Body of pancreas (tissue), 4 donors: ENCODE results near the gene HAGHL. TPM values are rescaled to one million over a fixed set of nuclear protein-coding genes. Genes with fewer than 3 reads are reported as not detected.

Experiments used
- ATAC-seq: fragments of 150-250 bp; one replicate; pipeline ENCODE4 v1.9.1; 2016
- DNase-seq, 4 donors: peaks; one replicate each; pipeline ENCODE4 v3.0.0-alpha.2; 2019
- H3K27ac ChIP-seq, 4 donors: fragments of 200-600 bp; sonication (generic); 1 replicate in 3 of 4; 2 replicates in 1 of 4; pipeline versions ENCODE4 v1.5.1 to v1.6.1; 2016 to 2019; ENCODE audit warnings: mild to moderate bottlenecking in 1 of 4, mixed read lengths in 1 of 4, moderate library complexity in 1 of 4
- H3K27me3 ChIP-seq, 2 donors: fragments of 200-600 bp; sonication (generic); one replicate each; pipeline ENCODE4 v1.6.0; 2016; ENCODE audit warnings: mild to moderate bottlenecking in 1 of 2
- H3K36me3 ChIP-seq, 2 donors: fragments of 200-600 bp; sonication (generic); replicated peaks in 1 of 2; 2 replicates each; pipeline ENCODE4 v1.5.1; 2016; ENCODE audit warnings: low read depth in 2 of 2; ENCODE audit not compliant: insufficient read depth in 1 of 2
- H3K4me1 ChIP-seq: fragments of 200-600 bp; sonication (generic); one replicate; pipeline ENCODE4 v1.6.0; 2016
- H3K4me3 ChIP-seq, 2 donors: fragments of 200-600 bp; sonication (generic); 1 replicate in 1 of 2; 2 replicates in 1 of 2; pipeline ENCODE4 v1.5.1; 2016 to 2019
- H3K9me3 ChIP-seq, 3 donors: fragments of 200-600 bp; sonication (generic); 1 replicate in 2 of 3; 2 replicates in 1 of 3; pipeline ENCODE4 v1.5.1; 2016
- POLR2A ChIP-seq, 3 donors: fragments of 450-650 bp; IDR thresholded peaks; one replicate each; pipeline ENCODE4 v1.6.1; 2016; ENCODE audit warnings: antibody characterized with exemption in 3 of 3, mild to moderate bottlenecking in 2 of 3
- WGBS, 2 donors: methylation state at CpG; one replicate each; pipeline ENCODE4 v1.1.5; 2017; 5-methylcytosine and 5-hydroxymethylcytosine counted together
- intact Hi-C: fragments of 100-400 bp; cut with DNase I; formaldehyde crosslinking; loops from one replicate; pipeline ENCODE4 v1.15.1; 2023
- total RNA-seq, 2 donors: library from RNA; depleted of rRNA; stranded (reverse); fragments of >200 nt; gene quantifications; one replicate each; pipeline ENCODE4 v1.1.0, GENCODE V29; 2016
- TF ChIP-seq, protein P1 (sequence below), 7 experiments: fragments of 450-650 bp in 4 of 7; fragments of 200-600 bp in 3 of 7; sonication (generic) in 3 of 7; IDR thresholded peaks; one replicate each; pipeline ENCODE4 v1.5.1; 2016 to 2019; ENCODE audit warnings: antibody characterized with exemption in 7 of 7

HAGHL gene
- total RNA-seq, 2 donors from 2014 or later = 2.6 TPM; not detected in 1

- TF ChIP-seq POLR2A (IDR thresholded peaks at IDR 0.05) = no peak
- Histone ChIP-seq H3K9me3 (no peaks in the 10 kb centered on the region), H3K4me1 (peaks cover 63% of the 10 kb centered on the region), H3K36me3 (peaks cover 11 to 12% of the 10 kb centered on the region in 2 donors), H3K27me3 (no peaks in the 10 kb centered on the region), H3K27ac (peak overlapping the region in 2 of 4 donors; percentile 88 to 89), H3K4me3 (no peak overlapping the region)
- DNase-seq (no peak), ATAC-seq (no peak)
- whole genome bisulfite sequencing, 2 donors = 56 to 74% methylated on average over 14 to 36 of the region's 36 CpGs
- intact Hi-C loops = no loop called here
Measured at GRCh38 chr16:682493-683395, 44.2 kb upstream of the HAGHL start.

DNA sequence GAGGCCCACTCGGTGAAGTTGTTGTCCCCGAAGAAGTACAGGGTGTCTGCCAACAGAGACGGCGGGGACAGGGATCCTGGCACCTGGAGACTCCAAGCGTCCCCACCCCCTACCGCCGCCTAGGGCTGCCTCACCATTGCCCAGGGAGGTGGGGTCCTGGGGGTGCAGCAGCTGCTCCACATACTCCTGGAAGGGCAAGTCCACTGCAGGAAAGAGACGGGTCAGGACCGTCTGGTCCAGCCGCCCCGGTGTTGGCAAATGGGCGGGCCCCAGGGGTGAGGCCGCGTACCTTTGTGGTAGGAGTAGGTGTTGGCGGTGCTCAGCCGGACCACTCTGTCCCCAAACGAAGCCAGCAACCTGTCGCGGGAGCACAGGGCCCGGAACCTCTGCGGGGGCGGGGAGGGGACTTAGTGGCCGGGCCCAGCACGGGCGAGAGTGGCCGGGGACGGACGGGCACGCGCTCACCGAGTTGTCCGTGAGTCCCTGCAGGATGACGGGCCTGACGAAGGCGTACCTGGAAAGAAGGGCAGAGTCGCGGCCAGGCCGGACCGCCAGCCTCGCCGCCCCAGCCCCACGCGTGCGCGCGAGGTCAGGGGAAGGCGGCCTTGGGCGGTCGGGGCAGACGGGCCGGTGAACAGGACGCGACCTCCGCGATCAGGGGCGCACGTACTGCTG is 43.4 kb upstream of the HAGHL start:
- H3K27me3 ChIP-seq = no peaks in the 10 kb centered on the region
- H3K27ac ChIP-seq = peak overlapping the region; percentile 33 to 89 (median 66)
- peaks cover 63% of the 10 kb centered on the region for H3K4me1 ChIP-seq
- H3K4me3 ChIP-seq = peak overlapping the region; percentile 26 to 34
- peaks cover 11 to 12% of the 10 kb centered on the region in 2 donors for H3K36me3 ChIP-seq
- ATAC-seq = no peak
- WGBS, 2 donors = 7 to 11% methylated on average over 5 to 56 of the region's 57 CpGs
- TF ChIP-seq, protein P1, sequence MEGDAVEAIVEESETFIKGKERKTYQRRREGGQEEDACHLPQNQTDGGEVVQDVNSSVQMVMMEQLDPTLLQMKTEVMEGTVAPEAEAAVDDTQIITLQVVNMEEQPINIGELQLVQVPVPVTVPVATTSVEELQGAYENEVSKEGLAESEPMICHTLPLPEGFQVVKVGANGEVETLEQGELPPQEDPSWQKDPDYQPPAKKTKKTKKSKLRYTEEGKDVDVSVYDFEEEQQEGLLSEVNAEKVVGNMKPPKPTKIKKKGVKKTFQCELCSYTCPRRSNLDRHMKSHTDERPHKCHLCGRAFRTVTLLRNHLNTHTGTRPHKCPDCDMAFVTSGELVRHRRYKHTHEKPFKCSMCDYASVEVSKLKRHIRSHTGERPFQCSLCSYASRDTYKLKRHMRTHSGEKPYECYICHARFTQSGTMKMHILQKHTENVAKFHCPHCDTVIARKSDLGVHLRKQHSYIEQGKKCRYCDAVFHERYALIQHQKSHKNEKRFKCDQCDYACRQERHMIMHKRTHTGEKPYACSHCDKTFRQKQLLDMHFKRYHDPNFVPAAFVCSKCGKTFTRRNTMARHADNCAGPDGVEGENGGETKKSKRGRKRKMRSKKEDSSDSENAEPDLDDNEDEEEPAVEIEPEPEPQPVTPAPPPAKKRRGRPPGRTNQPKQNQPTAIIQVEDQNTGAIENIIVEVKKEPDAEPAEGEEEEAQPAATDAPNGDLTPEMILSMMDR (IDR thresholded peaks at IDR 0.05) = no peak
- TF ChIP-seq POLR2A (IDR thresholded peaks at IDR 0.05) = no peak
- intact Hi-C loops = no loop called here
- no peaks in the 10 kb centered on the region for H3K9me3 ChIP-seq
- peak in 2 of 4 donors; percentile 32 to 40 for DNase-seq

DNA sequence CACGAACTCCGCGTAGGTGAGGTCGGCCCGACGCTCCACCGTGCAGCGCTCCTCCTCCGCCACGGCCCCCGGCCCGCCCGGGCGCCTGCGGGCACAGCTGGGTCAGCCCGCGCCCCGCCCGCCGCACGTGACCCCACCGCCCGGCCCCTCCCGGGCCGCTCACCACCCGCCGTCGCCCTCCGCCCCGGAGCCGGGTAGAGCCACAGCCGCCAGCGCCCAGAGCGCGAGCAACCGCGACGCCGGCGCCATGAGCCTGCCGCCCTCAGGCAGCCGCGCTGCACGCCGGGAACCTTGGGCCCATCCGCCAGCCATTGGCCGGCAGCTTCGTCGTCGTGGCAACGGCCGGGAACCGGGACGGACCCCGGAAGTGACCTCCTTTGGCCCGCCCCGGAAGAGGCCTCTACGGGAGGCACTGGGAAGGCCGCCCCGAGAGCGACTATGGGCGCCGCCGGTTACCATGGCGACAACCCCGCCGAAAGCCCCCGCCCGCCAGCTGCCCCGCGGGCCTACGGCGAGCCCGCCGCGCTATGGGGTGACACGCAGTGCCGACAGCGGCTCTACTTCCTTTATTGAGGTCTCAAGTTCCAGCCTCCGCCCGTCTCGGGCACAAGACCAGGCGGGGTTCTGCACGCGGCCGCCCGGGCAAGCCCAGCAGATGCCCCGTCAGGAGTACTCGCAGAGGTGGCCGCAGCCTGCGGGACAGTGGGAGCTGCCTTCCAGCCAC is 42.7 kb upstream of the HAGHL start, which contains the start of gene JMJD8:
Gene JMJD8 (minus strand): TSS at position 264 of the 724 bp plus-strand sequence. CDS start 15 bp downstream, at position 249.
- Histone ChIP-seq H3K27ac (peak within 1 kb of the TSS; percentile 45 to 89 (median 68)), H3K9me3 (no peaks in the 10 kb centered on the region), H3K36me3 (peaks cover 11 to 12% of the 10 kb centered on the region in 2 donors), H3K27me3 (no peaks in the 10 kb centered on the region), H3K4me3 (peak within 1 kb of the TSS; percentile 26 to 49), H3K4me1 (peaks cover 64% of the 10 kb centered on the region)
- DNase-seq (peak; percentile 97 to 98 (median 97)), ATAC-seq (peak; percentile 80)
- 0 to 1% methylated on average over 14 to 84 of the region's 91 CpGs for WGBS, 2 donors
- intact Hi-C loops = no loop called here
- TF ChIP-seq, protein P1 (IDR thresholded peaks at IDR 0.05) = no peak
- peak; percentile 27 to 70 (median 65) for TF ChIP-seq POLR2A (IDR thresholded peaks at IDR 0.05)

GRCh38 chr16:684961-685696 is 41.8 kb upstream of the HAGHL start:
- Histone ChIP-seq H3K27ac (peak overlapping the region in 1 of 4 donors; percentile 49), H3K9me3 (no peaks in the 10 kb centered on the region), H3K27me3 (no peaks in the 10 kb centered on the region), H3K4me1 (peaks cover 67% of the 10 kb centered on the region), H3K4me3 (no peak overlapping the region), H3K36me3 (peaks cover 11 to 12% of the 10 kb centered on the region in 2 donors)
- intact Hi-C loops = no loop called here
- TF ChIP-seq, protein P1 (IDR thresholded peaks at IDR 0.05) = no peak
- TF ChIP-seq POLR2A (IDR thresholded peaks at IDR 0.05) = no peak
- WGBS, 2 donors = 84 to 90% methylated on average over 35 to 44 of the region's 61 CpGs
- DNase-seq = peak in 2 of 4 donors; percentile 40 to 47
- ATAC-seq = no peak
